Activated CD4-positive, CD25-positive, alpha-beta regulatory T cell treated with anti-CD3 and anti-CD28 coated beads, Interleukin-2, amount 50 U/mL, for 72 hours (primary cell): ENCODE measurements around the gene FUT2.
A peak's percentile ranks its signal among the peaks of the same experiment; 100 is the strongest.

Source experiments
- DNase-seq: peaks from one replicate; pipeline ENCODE4 v3.0.0; 2021

The FUT2 gene

GRCh38 chr19:48734625-48735024 lies 38.9 kb downstream of the FUT2 start:
- no peak for DNase-seq

- DNase-seq, result no peak
Observed at GRCh38 chr19:48735031-48735615, 39.4 kb downstream of the FUT2 start.

GRCh38 chr19:48737360-48737998 lies 41.7 kb downstream of the FUT2 start:
- DNase-seq, result no peak

- DNase-seq, result peak; percentile 89
Observed at GRCh38 chr19:48738557-48739403, 43.0 kb downstream of the FUT2 start.

GRCh38 chr19:48739404-48740163 lies 43.8 kb downstream of the FUT2 start:
- DNase-seq, result no peak

- no peak for DNase-seq
Observed at GRCh38 chr19:48740164-48740972, 44.6 kb downstream of the FUT2 start, which contains the start of gene RASIP1. RASIP1 (minus strand) TSS chr19:48740610; CDS start chr19:48740282, 328 bp downstream.

- DNase-seq, result peak; percentile 46
Observed at GRCh38 chr19:48741129-48741999, 45.6 kb downstream of the FUT2 start.

- DNase-seq, result no peak
Observed at GRCh38 chr19:48742096-48742495, 46.3 kb downstream of the FUT2 start.

GRCh38 chr19:48745208-48745995 lies 49.6 kb downstream of the FUT2 start:
- DNase-seq, result no peak

- DNase-seq, result no peak
Observed at GRCh38 chr19:48746110-48746509, 50.3 kb downstream of the FUT2 start.

GRCh38 chr19:48746738-48747575 lies 51.2 kb downstream of the FUT2 start, which contains the start of gene IZUMO1:
IZUMO1 (minus strand) TSS chr19:48746909; CDS start chr19:48745859, 1,050 bp downstream.
- peak; percentile 46 for DNase-seq

GRCh38 chr19:48749571-48750198 lies 53.9 kb downstream of the FUT2 start:
- DNase-seq, result no peak

- DNase-seq, result no peak
Observed at GRCh38 chr19:48750351-48750750, 54.6 kb downstream of the FUT2 start.

GRCh38 chr19:48750771-48751504 lies 55.2 kb downstream of the FUT2 start:
- no peak for DNase-seq

- DNase-seq, result no peak
Observed at GRCh38 chr19:48751845-48752495, 56.2 kb downstream of the FUT2 start.

- no peak for DNase-seq
Observed at GRCh38 chr19:48752496-48753365, 57.0 kb downstream of the FUT2 start, which contains the start of gene FUT1. FUT1 (minus strand) TSS chr19:48752641; CDS start chr19:48751281, 1,360 bp downstream.
